CD4-positive, alpha-beta T cell treated with Interferon alpha-2 for 1 hour (primary cell): ENCODE measurements around the gene PLAAT5.

Experiments
- DNase-seq, 2 donors: peaks; one replicate each; pipeline ENCODE4 v3.0.0-alpha.2; 2020 to 2022

Gene PLAAT5

GRCh38 chr11:63511048-63511748 is 20.2 kb upstream of the PLAAT5 start:
- no peak for DNase-seq

- DNase-seq, result no peak
Observed at GRCh38 chr11:63510360-63511047, 19.5 kb upstream of the PLAAT5 start.

GRCh38 chr11:63508745-63509144 is 17.8 kb upstream of the PLAAT5 start:
- no peak for DNase-seq

- DNase-seq, result peak; percentile 14 to 27
Observed at GRCh38 chr11:63508009-63508408, 17.0 kb upstream of the PLAAT5 start.

GRCh38 chr11:63507511-63507910 is 16.5 kb upstream of the PLAAT5 start:
- no peak for DNase-seq

GRCh38 chr11:63506876-63507275 is 15.9 kb upstream of the PLAAT5 start:
- DNase-seq, result no peak

GRCh38 chr11:63505857-63506528 is 15.0 kb upstream of the PLAAT5 start, which contains the start of gene LGALS12:
TSS of gene LGALS12 (plus strand) at chr11:63506084. CDS start at chr11:63506459, 375 bp downstream.
- no peak for DNase-seq

GRCh38 chr11:63504933-63505586 is 14.1 kb upstream of the PLAAT5 start:
- DNase-seq, result no peak

GRCh38 chr11:63504054-63504453 is 13.1 kb upstream of the PLAAT5 start:
- DNase-seq, result no peak

- DNase-seq, result no peak
Observed at GRCh38 chr11:63503492-63503891, 12.5 kb upstream of the PLAAT5 start.

GRCh38 chr11:63502252-63502820 is 11.4 kb upstream of the PLAAT5 start:
- DNase-seq, result no peak

- no peak for DNase-seq
Observed at GRCh38 chr11:63501236-63501635, 10.3 kb upstream of the PLAAT5 start.

GRCh38 chr11:63499874-63500273 is 8.9 kb upstream of the PLAAT5 start:
- DNase-seq, result no peak

GRCh38 chr11:63494975-63495374 is 4.0 kb upstream of the PLAAT5 start:
- DNase-seq, result no peak

GRCh38 chr11:63493127-63493526 is 2.2 kb upstream of the PLAAT5 start:
- DNase-seq, result no peak

- DNase-seq, result no peak
Observed at GRCh38 chr11:63492441-63492840, 1.5 kb upstream of the PLAAT5 start.

GRCh38 chr11:63491636-63492372 is 837 bp upstream of the PLAAT5 start:
- no peak for DNase-seq

GRCh38 chr11:63491240-63491587 is 247 bp upstream of the PLAAT5 start:
- DNase-seq, result no peak

GRCh38 chr11:63489879-63490278 is 1.1 kb downstream of the PLAAT5 start:
- DNase-seq, result no peak

- DNase-seq, result no peak
Observed at GRCh38 chr11:63488789-63489188, 2.2 kb downstream of the PLAAT5 start.

- DNase-seq, result no peak
Observed at GRCh38 chr11:63485777-63486176, 5.2 kb downstream of the PLAAT5 start.

- DNase-seq, result no peak
Observed at GRCh38 chr11:63480039-63480438, 10.9 kb downstream of the PLAAT5 start.
